Rectal smooth muscle tissue (tissue), 1 donor: ENCODE results near the gene ZNF652.
"Not testable (repeated sequence)": the region's sequence is repeated elsewhere in the genome, so short reads cannot be mapped to it uniquely, and the experiment has no call there.

Experiments used
- H3K27ac ChIP-seq: one replicate; pipeline ENCODE4 v1.7.0; 2013; ENCODE audit warnings: low read depth, low read length, inconsistent platforms
- H3K27me3 ChIP-seq: one replicate; pipeline ENCODE4 v1.7.0; 2013; ENCODE audit warnings: low read length; ENCODE audit not compliant: control insufficient read depth, insufficient read depth
- H3K36me3 ChIP-seq: one replicate; pipeline ENCODE4 v1.7.0; 2013; ENCODE audit warnings: low read length; ENCODE audit not compliant: control insufficient read depth, insufficient read depth
- H3K4me1 ChIP-seq: one replicate; pipeline ENCODE4 v1.7.0; 2013; ENCODE audit warnings: low read length; ENCODE audit not compliant: control insufficient read depth, insufficient read depth
- H3K4me3 ChIP-seq: one replicate; pipeline ENCODE4 v1.7.0; 2013; ENCODE audit warnings: low read length
- H3K9ac ChIP-seq: one replicate; pipeline ENCODE4 v1.7.0; 2013; ENCODE audit warnings: low read length

The ZNF652 gene

DNA sequence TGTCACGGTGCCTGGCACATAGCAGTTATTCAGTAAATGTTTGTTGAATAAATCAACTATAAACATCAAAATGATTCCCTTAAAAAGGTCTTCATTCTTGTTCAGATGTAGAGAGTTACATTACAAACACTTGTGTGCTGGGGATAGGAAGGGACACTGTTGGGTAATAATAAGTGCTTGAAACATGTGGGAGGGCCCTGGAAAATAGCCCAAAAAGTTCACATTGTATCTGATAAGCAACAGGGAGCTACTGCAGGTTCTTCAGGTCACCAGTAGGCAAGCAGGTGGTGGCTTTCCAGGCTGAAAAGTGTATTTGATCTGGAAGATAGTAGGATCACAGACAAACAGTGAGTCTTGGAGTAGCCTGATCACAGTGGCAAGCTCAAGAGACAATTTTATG lies 19.0 kb upstream of the ZNF652 start:
- Histone ChIP-seq H3K9ac (no peak overlapping the region), H3K27me3 (no peaks in the 10 kb centered on the region), H3K4me3 (no peak overlapping the region), H3K36me3 (no peaks in the 10 kb centered on the region), H3K4me1 (peaks cover 11% of the 10 kb centered on the region), H3K27ac (peak overlapping the region; percentile 80)

DNA sequence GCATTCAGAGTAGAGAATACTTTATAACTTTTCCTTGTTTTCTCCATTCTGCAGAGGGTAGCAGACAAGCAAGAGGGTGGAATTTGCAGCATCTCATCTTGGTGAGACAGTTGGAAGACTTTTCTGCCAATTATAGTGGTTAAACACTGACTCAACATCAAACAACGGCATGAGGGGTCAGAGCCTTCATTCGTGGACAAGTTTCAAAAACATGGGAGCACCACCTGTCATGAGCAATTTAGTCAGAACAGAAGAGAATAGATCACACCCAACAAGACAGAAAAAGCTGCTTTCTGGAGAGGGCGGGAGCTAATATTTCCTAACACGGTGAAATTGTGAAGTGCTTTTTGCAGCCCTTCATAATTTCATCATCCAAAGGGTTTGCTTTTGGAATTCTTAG lies 17.9 kb upstream of the ZNF652 start:
- Histone ChIP-seq H3K4me3 (no peak overlapping the region), H3K4me1 (peaks cover 8% of the 10 kb centered on the region), H3K27ac (no peak overlapping the region), H3K36me3 (no peaks in the 10 kb centered on the region), H3K9ac (no peak overlapping the region), H3K27me3 (no peaks in the 10 kb centered on the region)

DNA sequence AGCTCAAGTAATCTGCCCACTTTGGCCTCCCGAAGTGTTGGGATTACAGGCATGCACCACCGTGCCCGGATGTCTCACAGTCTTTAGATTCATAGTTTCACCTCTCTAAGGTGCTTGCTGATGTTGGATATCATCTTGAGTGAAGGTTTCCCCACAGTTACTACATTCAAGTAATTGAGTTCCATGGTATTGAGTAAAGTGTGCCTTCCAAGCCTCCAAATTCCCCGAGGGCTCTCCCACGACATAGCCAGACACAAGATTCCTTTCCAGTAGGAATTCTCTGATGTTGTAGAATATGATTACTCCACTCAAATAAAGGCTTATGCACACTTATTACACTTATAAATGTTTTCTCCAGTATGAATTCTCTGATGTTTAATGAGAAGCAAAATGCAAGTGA lies 16.3 kb upstream of the ZNF652 start:
- no peaks in the 10 kb centered on the region for H3K27me3 ChIP-seq
- H3K9ac ChIP-seq = no peak overlapping the region
- H3K4me3 ChIP-seq = no peak overlapping the region
- H3K36me3 ChIP-seq = no peaks in the 10 kb centered on the region
- no peak overlapping the region for H3K27ac ChIP-seq
- peaks cover 8% of the 10 kb centered on the region for H3K4me1 ChIP-seq

DNA sequence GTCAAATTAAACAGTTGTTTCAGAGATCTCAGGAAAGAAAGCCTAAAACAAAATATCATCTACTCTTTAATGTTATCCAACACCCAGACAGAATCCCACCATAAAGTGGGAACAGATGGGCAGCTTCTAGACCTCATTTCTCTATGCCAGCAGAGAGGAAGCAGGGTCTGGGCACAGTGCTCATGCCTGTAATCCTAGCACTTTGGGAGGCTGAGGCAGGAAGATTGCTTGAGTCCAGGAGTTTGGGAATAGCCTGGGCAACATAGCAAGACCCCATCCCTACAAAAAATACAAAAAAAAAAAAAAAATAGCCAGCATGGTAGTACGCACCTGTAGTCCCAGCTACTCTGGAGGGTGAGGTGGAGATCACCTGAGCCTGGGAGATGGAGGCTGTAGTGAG lies 13.5 kb upstream of the ZNF652 start:
- no peak overlapping the region for H3K27ac ChIP-seq
- no peak overlapping the region for H3K4me3 ChIP-seq
- H3K36me3 ChIP-seq = no peaks in the 10 kb centered on the region
- no peaks in the 10 kb centered on the region for H3K4me1 ChIP-seq
- H3K27me3 ChIP-seq = no peaks in the 10 kb centered on the region
- no peak overlapping the region for H3K9ac ChIP-seq

DNA sequence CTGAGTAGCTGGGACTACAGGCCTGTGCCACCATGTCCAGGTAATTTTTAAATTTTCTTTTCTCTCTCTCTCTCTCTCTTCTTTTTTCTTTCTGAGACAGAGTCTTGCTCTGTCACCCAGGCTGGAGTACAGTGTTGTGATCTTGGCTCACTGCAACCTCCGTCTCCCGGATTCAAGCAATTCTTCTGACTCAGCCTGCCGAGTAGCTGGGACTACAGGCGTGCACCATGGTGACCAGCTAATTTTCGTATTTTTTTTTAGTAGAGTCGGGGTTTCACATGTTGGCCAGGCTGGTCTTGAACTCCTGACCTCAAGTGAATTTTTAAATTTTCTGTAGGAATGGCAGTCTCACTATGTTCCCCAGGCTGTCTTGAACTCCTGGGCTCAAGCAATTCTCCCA lies 11.1 kb upstream of the ZNF652 start:
- H3K4me1 ChIP-seq = no peaks in the 10 kb centered on the region
- no peak overlapping the region for H3K27ac ChIP-seq
- H3K36me3 ChIP-seq = no peaks in the 10 kb centered on the region
- no peak overlapping the region for H3K4me3 ChIP-seq
- H3K27me3 ChIP-seq = no peaks in the 10 kb centered on the region
- H3K9ac ChIP-seq = no peak overlapping the region

DNA sequence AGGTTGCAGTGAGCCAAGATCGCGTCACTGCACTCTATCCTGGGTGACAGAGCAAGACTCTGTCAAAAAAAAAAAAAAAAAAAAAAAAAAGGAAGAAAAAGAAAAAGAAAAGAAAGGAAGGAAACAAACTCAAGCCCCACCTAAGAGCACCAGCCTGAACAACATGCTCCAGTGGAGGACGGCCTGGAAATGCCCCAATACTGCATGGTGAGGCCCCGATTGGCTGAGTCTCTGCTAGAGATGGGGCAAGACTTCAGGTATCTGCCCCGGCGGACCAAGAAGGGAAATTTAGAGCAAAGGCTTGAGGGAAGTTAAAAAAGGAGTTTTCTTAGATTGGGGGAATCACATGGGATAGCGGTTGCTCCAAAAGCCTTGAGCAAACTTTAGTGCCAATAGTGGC lies 10.4 kb upstream of the ZNF652 start:
- no peaks in the 10 kb centered on the region for H3K36me3 ChIP-seq
- H3K4me3 ChIP-seq = no peak overlapping the region
- no peaks in the 10 kb centered on the region for H3K27me3 ChIP-seq
- H3K9ac ChIP-seq = no peak overlapping the region
- no peaks in the 10 kb centered on the region for H3K4me1 ChIP-seq
- no peak overlapping the region for H3K27ac ChIP-seq

DNA sequence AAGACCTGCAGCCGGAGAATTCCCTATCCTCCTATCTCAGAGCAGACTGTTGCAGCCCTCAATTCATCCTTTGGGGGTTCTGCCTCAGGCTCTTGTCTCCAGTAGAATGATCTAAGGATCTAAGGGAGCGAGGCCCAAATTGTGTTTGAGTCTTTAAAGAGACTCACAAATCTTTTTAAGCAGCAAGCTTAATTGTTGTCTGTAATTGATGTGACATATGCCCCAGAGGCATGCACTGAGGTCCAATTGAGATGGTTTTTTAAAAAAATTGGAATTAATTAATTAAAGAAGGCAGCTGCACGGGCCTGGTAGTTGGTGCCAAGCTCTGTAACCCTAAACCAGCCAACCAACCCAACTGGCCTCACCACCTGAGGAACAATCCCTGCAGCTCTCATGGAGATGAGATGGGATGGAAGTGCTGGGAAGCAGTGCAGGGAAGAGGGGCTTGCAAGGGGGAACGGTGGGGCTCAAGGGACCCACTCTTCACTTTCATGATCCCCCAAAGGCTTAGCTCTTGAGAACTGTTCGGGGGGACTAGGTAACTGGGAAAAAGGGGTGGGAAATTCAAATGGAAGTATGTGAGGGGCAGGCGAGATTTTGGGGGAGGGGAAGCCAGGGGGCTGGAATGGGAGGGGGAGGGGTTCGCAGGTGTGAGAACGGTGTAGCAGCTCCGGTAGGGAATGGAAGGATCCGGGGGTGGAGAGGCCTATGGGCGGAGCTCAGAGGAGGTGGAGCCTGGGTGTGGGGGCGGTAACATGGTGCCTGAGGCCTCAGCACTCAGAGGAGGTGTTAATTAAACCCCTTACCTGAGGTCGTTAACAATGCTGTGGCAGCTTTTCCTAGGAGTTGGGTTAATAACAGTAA lies 9.2 kb upstream of the ZNF652 start:
- Histone ChIP-seq H3K4me3 (no peak overlapping the region), H3K36me3 (no peaks in the 10 kb centered on the region), H3K27ac (no peak overlapping the region), H3K9ac (no peak overlapping the region), H3K27me3 (no peaks in the 10 kb centered on the region), H3K4me1 (no peaks in the 10 kb centered on the region)

DNA sequence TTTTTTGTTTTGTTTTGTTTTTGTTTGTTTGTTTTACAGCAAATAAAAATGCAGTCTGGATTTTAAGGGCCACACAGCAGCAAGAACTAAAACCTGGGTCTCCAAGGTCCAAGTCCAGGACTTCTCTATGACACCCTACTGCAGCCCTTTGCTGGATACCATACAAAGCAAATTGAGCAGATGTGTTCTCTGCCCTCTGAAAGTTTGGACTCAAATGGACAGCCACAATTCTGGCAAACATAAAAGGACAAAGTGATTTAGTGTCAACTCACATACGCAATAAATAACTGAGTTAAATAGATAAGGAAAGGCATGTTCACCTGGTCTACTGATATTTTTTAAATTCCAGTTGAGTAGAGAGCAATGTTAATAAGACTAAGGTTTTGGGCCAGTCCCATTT lies 7.7 kb upstream of the ZNF652 start:
- Histone ChIP-seq H3K27ac (no peak overlapping the region), H3K4me3 (no peak overlapping the region), H3K27me3 (no peaks in the 10 kb centered on the region), H3K9ac (no peak overlapping the region), H3K36me3 (no peaks in the 10 kb centered on the region), H3K4me1 (no peaks in the 10 kb centered on the region)

DNA sequence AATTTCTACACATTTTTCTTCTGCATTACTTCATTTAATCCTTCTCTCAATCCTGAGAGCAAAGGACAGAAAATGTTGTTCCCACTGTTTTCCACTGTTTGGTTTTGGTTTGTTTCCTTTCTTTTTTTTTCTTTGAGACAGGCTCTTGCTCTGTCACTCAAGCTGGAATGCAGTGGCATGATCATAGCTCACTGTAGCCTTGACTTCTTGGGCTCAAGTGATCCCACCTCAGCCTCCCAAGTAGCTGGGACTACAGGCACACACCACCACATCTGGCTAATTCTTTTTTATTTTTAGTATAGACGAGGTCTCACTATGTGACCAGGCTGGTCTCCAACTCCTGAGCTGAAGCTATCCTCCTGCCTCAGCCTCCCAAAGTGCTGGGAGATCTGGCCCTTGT lies 7.0 kb upstream of the ZNF652 start:
- no peaks in the 10 kb centered on the region for H3K36me3 ChIP-seq
- no peaks in the 10 kb centered on the region for H3K27me3 ChIP-seq
- H3K9ac ChIP-seq = no peak overlapping the region
- H3K4me1 ChIP-seq = no peaks in the 10 kb centered on the region
- H3K4me3 ChIP-seq = no peak overlapping the region
- no peak overlapping the region for H3K27ac ChIP-seq

DNA sequence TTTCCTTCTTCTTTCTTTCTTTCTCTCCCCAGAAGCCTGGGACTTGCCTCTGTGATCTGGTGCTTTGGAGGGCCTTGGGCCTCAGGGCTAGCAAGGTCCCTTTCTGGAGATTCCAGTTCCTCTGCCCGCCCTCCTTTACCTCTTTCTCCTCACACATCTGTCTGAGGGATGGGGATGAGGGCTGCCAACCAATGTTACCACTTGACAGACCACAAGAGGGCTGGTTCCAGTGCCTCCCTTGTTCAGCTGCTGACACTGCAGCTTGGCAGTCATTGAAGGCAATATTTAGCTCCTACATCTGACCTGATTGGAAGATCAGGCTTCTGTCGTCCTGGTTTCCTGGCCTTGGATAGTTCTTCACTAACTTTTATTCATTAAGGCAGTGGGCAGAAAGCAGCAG lies 3.6 kb upstream of the ZNF652 start:
- Histone ChIP-seq H3K36me3 (no peaks in the 10 kb centered on the region), H3K9ac (no peak overlapping the region), H3K27me3 (no peaks in the 10 kb centered on the region), H3K27ac (no peak overlapping the region), H3K4me1 (peaks cover 4% of the 10 kb centered on the region), H3K4me3 (no peak overlapping the region)

DNA sequence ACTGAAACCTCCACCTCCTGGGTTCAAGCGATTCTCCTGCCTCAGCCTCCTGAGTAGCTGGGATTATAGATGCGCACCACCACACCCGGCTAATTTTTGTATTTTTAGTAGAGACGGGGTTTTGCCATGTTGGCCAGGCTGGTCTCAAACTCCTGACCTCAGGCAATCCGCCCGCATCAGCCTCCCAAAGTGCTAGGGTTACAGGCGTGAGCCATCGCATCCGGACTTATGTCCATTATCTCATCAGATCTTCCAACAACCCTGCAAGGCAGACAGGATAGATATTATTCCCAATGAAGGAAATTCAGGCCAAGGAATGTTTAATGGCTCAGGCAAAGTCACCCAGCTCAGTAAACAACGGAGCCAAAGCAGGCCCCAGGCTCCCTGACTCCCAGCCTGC lies 3.1 kb upstream of the ZNF652 start:
- not testable (repeated sequence) for H3K4me1 ChIP-seq, H3K27me3 ChIP-seq, H3K27ac ChIP-seq, H3K4me3 ChIP-seq, H3K36me3 ChIP-seq, H3K9ac ChIP-seq

DNA sequence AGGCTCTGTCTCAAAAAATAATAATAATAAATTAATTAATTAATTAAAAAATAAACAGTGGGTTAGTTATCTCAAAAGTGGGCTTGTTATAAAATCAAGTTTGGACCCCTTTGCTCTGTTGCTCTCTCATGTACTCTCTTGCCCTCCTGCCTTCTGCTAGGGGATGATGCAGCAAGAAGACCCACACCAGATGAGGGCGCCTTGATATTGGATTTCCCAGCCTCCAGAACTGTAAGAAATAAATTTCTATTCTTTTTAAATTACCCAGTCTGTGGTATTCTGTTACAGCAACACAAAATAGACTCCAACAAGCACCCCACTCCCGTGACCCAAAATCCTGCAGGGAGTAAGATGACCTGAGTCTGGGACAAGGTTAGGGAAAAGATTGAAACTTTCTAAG lies 2.1 kb upstream of the ZNF652 start:
- Histone ChIP-seq H3K27ac (no peak overlapping the region), H3K4me1 (peaks cover 19% of the 10 kb centered on the region), H3K9ac (no peak overlapping the region), H3K4me3 (no peak overlapping the region), H3K27me3 (no peaks in the 10 kb centered on the region), H3K36me3 (no peaks in the 10 kb centered on the region)

DNA sequence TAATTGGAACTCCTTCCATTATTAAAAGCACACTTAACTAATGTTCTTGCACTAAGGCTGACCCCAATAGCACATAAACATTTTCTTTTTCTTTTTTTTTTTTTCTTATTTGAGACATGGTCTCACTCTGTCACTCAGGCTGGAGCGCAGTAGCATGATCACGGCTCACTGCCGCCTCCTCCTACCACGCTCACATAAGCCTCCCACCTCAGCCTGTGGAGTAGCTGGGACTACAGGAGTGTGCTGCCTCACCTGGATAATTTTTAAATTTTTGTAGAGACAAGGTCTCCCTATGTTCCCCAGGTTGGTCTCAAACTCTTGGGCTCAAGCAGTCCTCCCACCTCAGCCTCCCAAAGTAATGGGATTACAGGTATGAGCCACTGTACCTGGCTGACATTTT lies 1.2 kb upstream of the ZNF652 start:
- Histone ChIP-seq H3K27ac (no peak overlapping the region), H3K9ac (no peak overlapping the region), H3K4me1 (peaks cover 28% of the 10 kb centered on the region), H3K36me3 (no peaks in the 10 kb centered on the region), H3K4me3 (no peak overlapping the region), H3K27me3 (no peaks in the 10 kb centered on the region)
